Fibroblast of lung (primary cell): ENCODE measurements around the gene NADK. TPM values are rescaled to one million over a fixed set of nuclear protein-coding genes. Genes with fewer than 3 reads are reported as not detected.
A peak's percentile ranks its signal among the peaks of the same experiment; 100 is the strongest.

Experiments used
- DNase-seq, 2 donors: peaks; one replicate each; pipeline versions ENCODE4 v3.0.0 to v3.0.0-alpha.2; 2010; ENCODE audit warnings: low read depth in 2 of 2
- H2AFZ ChIP-seq: 2 replicates; pipeline ENCODE4 v1.5.1; 2012; ENCODE audit warnings: low read length, control low read depth, inconsistent platforms
- H3K27ac ChIP-seq: 2 replicates; pipeline ENCODE4 v1.5.1; 2011; ENCODE audit warnings: low read length, control low read depth; ENCODE audit not compliant: insufficient read depth
- H3K27me3 ChIP-seq: 2 replicates; pipeline ENCODE4 v1.5.1; 2011; ENCODE audit warnings: mild to moderate bottlenecking, low read length; ENCODE audit not compliant: control insufficient read depth, insufficient read depth
- H3K36me3 ChIP-seq: 2 replicates; pipeline ENCODE4 v1.5.1; 2011; ENCODE audit warnings: low read length; ENCODE audit not compliant: control insufficient read depth, insufficient read depth
- H3K4me1 ChIP-seq: 2 replicates; pipeline ENCODE4 v1.5.1; 2011; ENCODE audit warnings: low read length; ENCODE audit not compliant: control insufficient read depth, insufficient read depth; ENCODE audit errors: extremely low read depth
- H3K4me2 ChIP-seq: 2 replicates; pipeline ENCODE4 v1.5.1; 2011; ENCODE audit warnings: low read length, control low read depth; ENCODE audit not compliant: insufficient read depth; ENCODE audit errors: extremely low read depth
- H3K4me3 ChIP-seq, 4 experiments: fragments of 200-600 bp in 1 of 4; sonication (generic) in 1 of 4; replicated peaks in 1 of 4; 2 replicates each; pipeline ENCODE4 v1.5.1; 2011 to 2016; ENCODE audit warnings: low read length in 4 of 4, low read depth in 3 of 4, mild to moderate bottlenecking in 3 of 4, control low read depth in 2 of 4, inconsistent platforms in 1 of 4, mixed read lengths in 1 of 4; ENCODE audit not compliant: insufficient read depth in 1 of 4; ENCODE audit errors: control extremely low read depth in 1 of 4
- H3K79me2 ChIP-seq: 2 replicates; pipeline ENCODE4 v1.5.1; 2012; ENCODE audit warnings: mild to moderate bottlenecking, low read length, inconsistent platforms; ENCODE audit not compliant: control insufficient read depth, insufficient read depth
- H3K9ac ChIP-seq: 2 replicates; pipeline ENCODE4 v1.5.1; 2011; ENCODE audit warnings: mild to moderate bottlenecking, low read length, control low read depth; ENCODE audit not compliant: insufficient read depth
- H3K9me3 ChIP-seq: 2 replicates; pipeline ENCODE4 v1.5.1; 2012; ENCODE audit warnings: low read depth, low read length; ENCODE audit not compliant: control insufficient read depth, insufficient read depth
- H4K20me1 ChIP-seq: 2 replicates; pipeline ENCODE4 v1.5.1; 2011; ENCODE audit warnings: low read length; ENCODE audit not compliant: control insufficient read depth, insufficient read depth; ENCODE audit errors: extremely low read depth
- CTCF ChIP-seq, 2 donors: IDR thresholded peaks in 1 of 2; conservative IDR thresholded peaks in 1 of 2; 1 replicate in 1 of 2; 2 replicates in 1 of 2; pipeline ENCODE4 v1.5.1; 2011 to 2012; ENCODE audit warnings: low read length in 2 of 2, control low read depth in 1 of 2, inconsistent platforms in 1 of 2, low read depth in 1 of 2, mild to moderate bottlenecking in 1 of 2
- EZH2 ChIP-seq: IDR thresholded peaks from 2 replicates; pipeline ENCODE4 v1.5.1; 2012; ENCODE audit warnings: low read length, control low read depth, mild to moderate bottlenecking; ENCODE audit errors: missing control alignments
- polyA plus RNA-seq, 2 donors: library from polyadenylated mRNA; depleted of rRNA in 1 of 2; stranded (reverse) in 1 of 2; unstranded in 1 of 2; fragments of >200 nt; gene quantifications; 2 replicates each; pipeline ENCODE4 v1.2.1, GENCODE V29; 2011 to 2012; ENCODE audit warnings: missing spikeins in 1 of 2
- total RNA-seq: library from RNA; depleted of rRNA; stranded (reverse); fragments of >200 nt; gene quantifications from 2 replicates; pipeline ENCODE4 v1.2.1, GENCODE V29; 2014

NADK gene
- total and polyA plus RNA-seq, 2 donors (not counting 1 experiment from before 2014, with no cell fraction given) = 32.7 to 35.0 TPM

- Histone ChIP-seq H3K9ac (no peak overlapping the region), H4K20me1 (no peaks in the 10 kb centered on the region), H3K9me3 (no peaks in the 10 kb centered on the region), H2AFZ (no peak overlapping the region), H3K4me1 (peaks cover 18% of the 10 kb centered on the region), H3K4me2 (peak overlapping the region; percentile 48), H3K4me3 (peak overlapping the region in 1 of 4 experiments; percentile 6), H3K79me2 (peaks cover 4% of the 10 kb centered on the region), H3K36me3 (peaks cover 12% of the 10 kb centered on the region), H3K27ac (peak overlapping the region; percentile 49), H3K27me3 (no peaks in the 10 kb centered on the region)
- TF ChIP-seq EZH2 (no peak), CTCF (conservative IDR thresholded peaks at IDR 0.05 in 1 of 2, IDR thresholded peaks at IDR 0.05 in 1 of 2; ENCODE audit: low read depth in 1 of 2, low read length in 2 of 2) (no peak)
- peak; percentile 52 to 62 for DNase-seq
Observed at GRCh38 chr1:1782399-1783221, 4.3 kb upstream of the NADK start.

GRCh38 chr1:1781526-1781903 is 3.2 kb upstream of the NADK start:
- Histone ChIP-seq H3K4me1 (peaks cover 20% of the 10 kb centered on the region), H3K4me3 (no peak overlapping the region), H3K4me2 (no peak overlapping the region), H3K79me2 (peaks cover 15% of the 10 kb centered on the region), H3K9me3 (no peaks in the 10 kb centered on the region), H4K20me1 (no peaks in the 10 kb centered on the region), H3K27me3 (no peaks in the 10 kb centered on the region), H3K9ac (no peak overlapping the region), H2AFZ (no peak overlapping the region), H3K36me3 (peaks cover 5% of the 10 kb centered on the region), H3K27ac (no peak overlapping the region)
- DNase-seq = no peak
- TF ChIP-seq EZH2 (no peak), CTCF (conservative IDR thresholded peaks at IDR 0.05 in 1 of 2, IDR thresholded peaks at IDR 0.05 in 1 of 2; ENCODE audit: low read depth in 1 of 2, low read length in 2 of 2) (no peak)

- peaks cover 20% of the 10 kb centered on the region for H3K4me1 ChIP-seq
- H3K9me3 ChIP-seq = no peaks in the 10 kb centered on the region
- no peak overlapping the region for H3K9ac ChIP-seq
- H3K4me3 ChIP-seq = no peak overlapping the region
- H3K27me3 ChIP-seq = no peaks in the 10 kb centered on the region
- peaks cover 20% of the 10 kb centered on the region for H3K79me2 ChIP-seq
- no peak overlapping the region for H2AFZ ChIP-seq
- H3K27ac ChIP-seq = no peak overlapping the region
- H4K20me1 ChIP-seq = no peaks in the 10 kb centered on the region
- DNase-seq = no peak
- no peak overlapping the region for H3K4me2 ChIP-seq
- peaks cover 3% of the 10 kb centered on the region for H3K36me3 ChIP-seq
- no peak for TF ChIP-seq CTCF (conservative IDR thresholded peaks at IDR 0.05 in 1 of 2, IDR thresholded peaks at IDR 0.05 in 1 of 2; ENCODE audit: low read depth in 1 of 2, low read length in 2 of 2)
Observed at GRCh38 chr1:1780598-1781525, 2.6 kb upstream of the NADK start.
